Left lung (tissue), 14 donors: ENCODE data around the gene KRT33B. TPM values are rescaled to one million over a fixed set of nuclear protein-coding genes. Genes with fewer than 3 reads are reported as not detected.
A peak's percentile ranks its signal among the peaks of the same experiment; 100 is the strongest.

Experiments
- ATAC-seq: fragments of 200-7000 bp; cut with Tn5 transposase; one replicate; pipeline ENCODE4 v1.9.1; 2020; ENCODE audit warnings: moderate library complexity
- DNase-seq, 4 donors: peaks; one replicate each; pipeline ENCODE4 v3.0.0-alpha.2; 2013 to 2020
- H3K27ac ChIP-seq, 2 donors: fragments of 200-600 bp; sonication (generic) in 1 of 2; one replicate each; pipeline versions ENCODE4 v1.5.0 to v1.8.0; 2020 to 2021
- H3K27me3 ChIP-seq, 2 donors: fragments of 200-600 bp; sonication (generic) in 1 of 2; one replicate each; pipeline versions ENCODE4 v1.5.0 to v1.8.0; 2020 to 2021
- H3K36me3 ChIP-seq, 2 donors: fragments of 200-600 bp; sonication (generic) in 1 of 2; one replicate each; pipeline versions ENCODE4 v1.5.0 to v1.8.0; 2020 to 2021
- H3K4me1 ChIP-seq, 2 donors: fragments of 200-600 bp; one replicate each; pipeline ENCODE4 v1.8.0; 2021
- H3K4me3 ChIP-seq, 2 donors: fragments of 200-600 bp; sonication (generic) in 1 of 2; one replicate each; pipeline versions ENCODE4 v1.5.0 to v1.8.0; 2020 to 2021; ENCODE audit warnings: mild to moderate bottlenecking in 1 of 2
- H3K9me3 ChIP-seq, 2 donors: fragments of 200-600 bp; sonication (generic) in 1 of 2; one replicate each; pipeline versions ENCODE4 v1.5.0 to v1.8.0; 2020 to 2021
- intact Hi-C, 2 donors: fragments of 100-400 bp; cut with DNase I; formaldehyde crosslinking; loops; one replicate each; pipeline versions ENCODE4 v1.11.2 to v1.14.2; 2022
- long read RNA-seq, 12 donors: library from polyadenylated mRNA in 2 of 12; unstranded in 2 of 12; transcript quantifications; one replicate each; pipeline ENCODE4 v2.0.0 and lab custom pipeline, GENCODE V29; 2019 to 2026
- polyA plus RNA-seq, 6 donors: library from polyadenylated mRNA; unstranded; fragments of 120-200 nt; gene quantifications; one replicate each; pipeline ENCODE4 v1.2.1, GENCODE V29; 2013; ENCODE audit not compliant: insufficient read length in 6 of 6
- total RNA-seq, 2 donors: library from RNA; stranded (reverse); fragmentation: NEBNext Ultra II Directional; extraction: Animal tissue kit (Norgen Biotek cat#: 25700); gene quantifications; one replicate each; pipeline ENCODE4 v1.2.1, GENCODE V29; 2021
- TF ChIP-seq, protein P1 (sequence below), 2 donors: fragments of 200-600 bp; sonication (generic) in 1 of 2; IDR thresholded peaks; one replicate each; pipeline versions ENCODE4 v1.5.0 to v1.8.0; 2021; ENCODE audit warnings: antibody characterized with exemption in 2 of 2
- donor health status: DM: no; HTN: yes; CAD: no.
- donor health status: DM: no; HTN: no; CAD: no.

Gene KRT33B
- total RNA-seq = not detected
- polyA plus RNA-seq = not detected
- long read RNA-seq, donor 1 = 0 reads
- long read RNA-seq, donor 2 = 0 reads
- long read RNA-seq, donor 3 = 0 reads
- long read RNA-seq, donor 4 = 0 reads
- long read RNA-seq, donor 5 = 0 reads
- long read RNA-seq, donor 6 = 0 reads
- long read RNA-seq, donor 7 = 0 reads
- long read RNA-seq, donor 8 = 0 reads
- long read RNA-seq, donor 9 = 0 reads
- long read RNA-seq, donor 10 = 0 reads
- long read RNA-seq, donor 11 = 0 reads
- long read RNA-seq, donor 12 = 0 reads

DNA sequence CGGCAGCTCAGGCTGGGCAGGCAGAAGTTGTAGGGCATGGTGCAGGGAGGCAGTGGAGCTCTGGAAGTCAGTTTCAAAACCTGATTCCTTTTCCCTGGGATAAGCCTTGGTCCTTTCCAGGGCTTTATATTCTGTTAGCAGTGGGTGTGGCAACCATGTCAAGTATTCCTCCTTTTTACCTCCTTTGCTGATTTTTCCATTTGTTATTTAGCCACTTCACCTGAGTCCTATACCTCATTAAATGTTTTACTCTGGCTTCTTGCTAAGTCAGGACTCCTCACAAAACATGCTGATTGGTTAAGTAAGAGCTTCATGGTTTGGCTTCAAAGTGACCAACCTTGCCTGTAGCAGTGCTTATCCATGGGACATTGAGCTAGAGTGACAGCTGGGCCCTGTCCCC, at the start of gene KRT33B:
TSS of gene KRT33B (minus strand) at position 101 of the 400 bp plus-strand sequence. CDS start at position 38, 63 bp downstream.
- Histone ChIP-seq H3K27me3 (peaks cover 0 to 11% of the 10 kb centered on the region in 2 donors), H3K36me3 (no peaks in the 10 kb centered on the region), H3K4me3 (no peak within 1 kb of the TSS), H3K4me1 (no peaks in the 10 kb centered on the region), H3K27ac (no peak within 1 kb of the TSS), H3K9me3 (no peaks in the 10 kb centered on the region)
- TF ChIP-seq, protein P1, sequence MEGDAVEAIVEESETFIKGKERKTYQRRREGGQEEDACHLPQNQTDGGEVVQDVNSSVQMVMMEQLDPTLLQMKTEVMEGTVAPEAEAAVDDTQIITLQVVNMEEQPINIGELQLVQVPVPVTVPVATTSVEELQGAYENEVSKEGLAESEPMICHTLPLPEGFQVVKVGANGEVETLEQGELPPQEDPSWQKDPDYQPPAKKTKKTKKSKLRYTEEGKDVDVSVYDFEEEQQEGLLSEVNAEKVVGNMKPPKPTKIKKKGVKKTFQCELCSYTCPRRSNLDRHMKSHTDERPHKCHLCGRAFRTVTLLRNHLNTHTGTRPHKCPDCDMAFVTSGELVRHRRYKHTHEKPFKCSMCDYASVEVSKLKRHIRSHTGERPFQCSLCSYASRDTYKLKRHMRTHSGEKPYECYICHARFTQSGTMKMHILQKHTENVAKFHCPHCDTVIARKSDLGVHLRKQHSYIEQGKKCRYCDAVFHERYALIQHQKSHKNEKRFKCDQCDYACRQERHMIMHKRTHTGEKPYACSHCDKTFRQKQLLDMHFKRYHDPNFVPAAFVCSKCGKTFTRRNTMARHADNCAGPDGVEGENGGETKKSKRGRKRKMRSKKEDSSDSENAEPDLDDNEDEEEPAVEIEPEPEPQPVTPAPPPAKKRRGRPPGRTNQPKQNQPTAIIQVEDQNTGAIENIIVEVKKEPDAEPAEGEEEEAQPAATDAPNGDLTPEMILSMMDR (IDR thresholded peaks at IDR 0.05) = no peak
- ATAC-seq (no peak), DNase-seq (no peak)
- intact Hi-C loops = no loop called here

DNA sequence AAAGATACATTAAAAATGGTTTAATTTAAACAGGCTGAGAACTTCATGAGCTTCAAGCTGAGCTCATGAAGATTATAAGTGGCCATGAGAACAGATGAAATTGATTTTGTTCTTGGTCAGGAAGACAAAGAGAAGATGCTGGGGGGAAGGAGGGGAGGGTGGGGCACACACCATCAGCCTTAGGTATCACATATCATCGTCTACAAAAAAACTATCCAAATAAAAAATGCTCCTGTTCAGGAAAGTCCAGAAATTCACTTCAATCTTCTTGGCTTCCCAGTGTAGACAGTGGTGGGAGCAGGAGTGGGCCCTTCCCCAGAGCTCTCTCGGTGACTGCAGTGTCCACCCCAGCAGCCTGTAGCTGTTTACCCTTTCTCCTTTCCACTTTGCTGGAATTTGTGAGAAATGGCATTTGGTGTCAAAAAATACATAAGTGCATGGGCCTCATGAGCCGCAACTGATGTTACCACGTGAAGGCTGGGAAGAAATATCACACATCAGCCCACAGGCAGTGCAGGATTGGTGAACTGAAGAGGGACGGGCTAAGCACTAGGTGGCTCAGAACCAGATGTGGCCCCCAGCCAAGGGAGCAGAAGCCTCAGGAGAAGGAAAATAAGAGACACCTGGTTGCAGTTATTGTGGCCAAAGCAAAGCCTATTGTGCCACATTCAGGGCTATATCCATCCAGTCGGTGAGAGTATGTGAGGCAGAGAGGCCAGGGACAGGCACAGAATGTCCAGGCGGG, 48.7 kb upstream of the KRT33B start:
- H3K27me3 ChIP-seq = no peaks in the 10 kb centered on the region
- H3K4me3 ChIP-seq = no peak overlapping the region
- H3K27ac ChIP-seq = no peak overlapping the region
- intact Hi-C loops = no loop called here
- DNase-seq = no peak
- TF ChIP-seq, protein P1 (IDR thresholded peaks at IDR 0.05) = no peak
- no peak for ATAC-seq
- no peaks in the 10 kb centered on the region for H3K4me1 ChIP-seq
- H3K36me3 ChIP-seq = no peaks in the 10 kb centered on the region
- H3K9me3 ChIP-seq = no peaks in the 10 kb centered on the region

DNA sequence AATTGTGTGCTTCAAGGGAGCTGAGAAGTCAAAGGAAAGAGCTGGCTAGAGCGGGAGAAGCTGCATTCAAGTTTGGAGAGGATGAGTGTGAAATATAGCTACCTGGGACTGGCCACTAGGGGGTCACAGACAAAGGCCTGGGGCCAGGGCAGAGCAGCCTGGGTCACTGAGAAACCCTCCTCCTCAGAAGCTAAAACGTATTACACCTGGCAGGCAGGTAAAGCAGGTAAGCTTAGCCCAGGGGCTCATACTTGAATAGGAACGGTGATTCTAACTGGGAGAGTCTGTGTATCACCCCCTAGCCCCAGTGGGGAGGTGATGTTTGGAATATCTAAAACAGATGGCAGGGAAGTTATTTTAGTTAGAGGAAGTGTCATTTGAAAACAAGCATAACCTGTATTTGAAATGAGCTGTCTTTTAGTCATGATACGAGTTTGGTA, 48.0 kb upstream of the KRT33B start:
- Histone ChIP-seq H3K27me3 (no peaks in the 10 kb centered on the region), H3K36me3 (no peaks in the 10 kb centered on the region), H3K4me3 (no peak overlapping the region), H3K4me1 (no peaks in the 10 kb centered on the region), H3K27ac (no peak overlapping the region), H3K9me3 (no peaks in the 10 kb centered on the region)
- DNase-seq (no peak), ATAC-seq (no peak)
- TF ChIP-seq, protein P1 (IDR thresholded peaks at IDR 0.05) = peak; percentile 14 to 21
- intact Hi-C loops = no loop called here

DNA sequence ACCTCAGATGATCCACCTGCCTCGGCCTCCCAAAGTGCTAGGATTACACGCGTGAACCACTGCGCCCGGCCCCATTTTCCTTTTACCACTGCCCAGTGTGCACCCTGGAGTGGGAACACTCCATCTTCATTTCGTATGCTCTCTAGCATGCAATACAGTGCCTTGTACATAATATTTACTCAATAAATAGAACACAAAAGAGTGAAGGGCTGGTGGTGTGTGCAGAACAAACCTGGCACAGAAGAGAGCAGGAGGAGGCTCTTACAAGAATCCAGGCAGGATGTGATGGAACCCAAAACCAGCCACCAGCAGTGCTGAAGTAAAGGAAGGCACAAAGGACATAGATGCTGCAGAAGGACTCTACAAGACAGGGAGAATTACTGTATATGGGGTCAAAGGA, 47.5 kb upstream of the KRT33B start:
- intact Hi-C loops = no loop called here
- Histone ChIP-seq H3K9me3 (no peaks in the 10 kb centered on the region), H3K36me3 (no peaks in the 10 kb centered on the region), H3K4me3 (no peak overlapping the region), H3K4me1 (no peaks in the 10 kb centered on the region), H3K27me3 (no peaks in the 10 kb centered on the region), H3K27ac (no peak overlapping the region)
- ATAC-seq = no peak
- no peak for DNase-seq
- TF ChIP-seq, protein P1 (IDR thresholded peaks at IDR 0.05) = no peak

DNA sequence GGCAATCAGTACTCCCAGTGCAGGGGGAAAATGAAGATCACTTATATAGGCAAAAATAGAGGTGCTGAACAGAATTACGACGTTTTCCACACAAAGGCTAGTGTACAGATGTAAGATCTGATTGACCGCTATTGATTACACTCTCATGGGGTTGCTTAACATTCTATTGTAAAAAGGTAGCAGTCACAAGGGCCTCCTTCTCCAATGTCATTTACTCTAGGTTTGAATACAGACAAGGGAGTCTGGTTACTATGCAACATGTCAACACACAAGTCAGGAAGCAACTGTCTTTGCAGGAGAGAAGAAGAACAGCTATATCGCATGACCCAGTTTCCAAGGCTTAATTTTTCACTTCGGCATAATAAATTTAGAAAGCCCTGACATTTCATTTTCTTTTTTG, 46.9 kb upstream of the KRT33B start:
- H3K27ac ChIP-seq = no peak overlapping the region
- no peak for DNase-seq
- intact Hi-C loops = no loop called here

More for the DNA sequence above, 46.9 kb upstream of the KRT33B start:
- Histone ChIP-seq H3K9me3 (no peaks in the 10 kb centered on the region), H3K4me3 (no peak overlapping the region), H3K27me3 (no peaks in the 10 kb centered on the region), H3K4me1 (no peaks in the 10 kb centered on the region), H3K36me3 (no peaks in the 10 kb centered on the region)
- ATAC-seq = no peak
- TF ChIP-seq, protein P1 (IDR thresholded peaks at IDR 0.05) = no peak
